H1 (cell line): ENCODE measurements around the gene NKIRAS2. TPM values are rescaled to one million over a fixed set of nuclear protein-coding genes. Genes with fewer than 3 reads are reported as not detected.

Experiments used
- CTCF ChIA-PET: fragments of 300-600 bp; sonication (Branson Sonifier 250); formaldehyde crosslinking; loops from one replicate; lab custom pipeline; 2021; ENCODE audit not compliant: partially characterized antibody; lab: Charles Lee
- POLR2A ChIA-PET: fragments of 300-600 bp; sonication (Branson Sonifier 250); formaldehyde crosslinking; loops from one replicate; lab custom pipeline; 2021; ENCODE audit warnings: inconsistent platforms; ENCODE audit not compliant: partially characterized antibody; lab: Charles Lee
- DNase-seq, 2 experiments: peaks; one replicate each; pipeline versions ENCODE4 v3.0.0 to v3.0.0-alpha.2; 2010 to 2022; ENCODE audit warnings: low spot score in 2 of 2, low read depth in 1 of 2, mixed read lengths in 1 of 2
- FAIRE-seq: peaks from 2 replicates; lab custom pipeline; 2011; peaks lifted over from hg19 to GRCh38; lab: Jason Lieb, UNC
- H2AFZ ChIP-seq: 2 replicates; pipeline ENCODE4 v1.8.1; 2012; ENCODE audit warnings: low read length, inconsistent platforms
- H2AK5ac ChIP-seq: 2 replicates; pipeline ENCODE4 v1.6.1; 2013; ENCODE audit warnings: low read depth, low read length
- H2BK120ac ChIP-seq: replicated peaks from 2 replicates; pipeline ENCODE3; 2013; ENCODE audit warnings: low read depth, low read length, inconsistent platforms
- H2BK12ac ChIP-seq: 2 replicates; pipeline ENCODE4 v1.6.1; 2013; ENCODE audit warnings: low read depth, low read length
- H2BK15ac ChIP-seq: 2 replicates; pipeline ENCODE4 v1.6.1; 2013; ENCODE audit warnings: low read length
- H2BK20ac ChIP-seq: 2 replicates; pipeline ENCODE4 v1.6.1; 2013; ENCODE audit warnings: low read length
- H2BK5ac ChIP-seq: 2 replicates; pipeline ENCODE4 v1.6.1; 2013; ENCODE audit warnings: low read depth, low read length
- H3K14ac ChIP-seq: 2 replicates; pipeline ENCODE4 v1.6.1; 2013; ENCODE audit warnings: inconsistent platforms; ENCODE audit not compliant: insufficient read length
- H3K18ac ChIP-seq: 2 replicates; pipeline ENCODE4 v1.6.1; 2013; ENCODE audit warnings: low read length; ENCODE audit errors: extremely low read depth
- H3K23ac ChIP-seq: 2 replicates; pipeline ENCODE4 v1.6.1; 2013; ENCODE audit warnings: inconsistent platforms; ENCODE audit not compliant: insufficient read length
- H3K23me2 ChIP-seq: 2 replicates; pipeline ENCODE4 v1.6.1; 2013; ENCODE audit warnings: low read depth, low read length
- H3K27ac ChIP-seq: 2 replicates; pipeline ENCODE4 v1.6.1; 2011; ENCODE audit warnings: low read depth, low read length, inconsistent platforms
- H3K27me3 ChIP-seq, 4 experiments: replicated peaks in 1 of 4; 1 replicate in 1 of 4; 2 replicates in 3 of 4; pipeline versions ENCODE4 v1.6.1 to v1.8.1; 2011 to 2013; ENCODE audit warnings: low read length in 3 of 4, mild to moderate bottlenecking in 3 of 4, inconsistent platforms in 2 of 4, mixed read lengths in 2 of 4, moderate library complexity in 1 of 4; ENCODE audit not compliant: control insufficient read depth in 3 of 4, insufficient read depth in 3 of 4; ENCODE audit errors: extremely low read depth in 1 of 4
- H3K36me3 ChIP-seq, 4 experiments: 2 replicates each; pipeline versions ENCODE4 v1.6.1 to v1.8.1; 2011 to 2013; ENCODE audit warnings: mild to moderate bottlenecking in 4 of 4, low read length in 3 of 4, moderate library complexity in 2 of 4, control low read depth in 1 of 4, inconsistent platforms in 1 of 4; ENCODE audit not compliant: insufficient read depth in 4 of 4, control insufficient read depth in 2 of 4
- H3K4ac ChIP-seq: replicated peaks from 2 replicates; pipeline ENCODE3; 2013; ENCODE audit warnings: low read length, low read depth, mixed read lengths, inconsistent platforms; ENCODE audit not compliant: insufficient read length
- H3K4me1 ChIP-seq, 4 experiments: replicated peaks in 1 of 4; 1 replicate in 1 of 4; 2 replicates in 3 of 4; pipeline versions ENCODE4 v1.6.1 to v1.8.1; 2011 to 2013; ENCODE audit warnings: low read length in 3 of 4, inconsistent platforms in 2 of 4, mixed read lengths in 1 of 4; ENCODE audit not compliant: insufficient read depth in 4 of 4, control insufficient read depth in 3 of 4
- H3K4me2 ChIP-seq, 2 experiments: 2 replicates each; pipeline versions ENCODE4 v1.6.1 to v1.8.1; 2011 to 2013; ENCODE audit warnings: low read depth in 2 of 2, low read length in 2 of 2, control low read depth in 1 of 2, inconsistent platforms in 1 of 2, mild to moderate bottlenecking in 1 of 2; ENCODE audit not compliant: insufficient read depth in 1 of 2
- H3K4me3 ChIP-seq, 4 experiments: fragments of 200-600, 300-600 bp in 1 of 4; sonication (generic), shearing (Covaris generic), sonication (Bioruptor Twin) in 1 of 4; 2 replicates each; pipeline versions ENCODE4 v1.5.1 to v1.8.1; 2011 to 2016; ENCODE audit warnings: low read length in 4 of 4, low read depth in 3 of 4, control low read depth in 2 of 4, inconsistent platforms in 2 of 4, mild to moderate bottlenecking in 2 of 4, mixed read lengths in 1 of 4, moderate library complexity in 1 of 4; ENCODE audit not compliant: insufficient read depth in 2 of 4; ENCODE audit errors: extremely low read depth in 1 of 4
- H3K56ac ChIP-seq: replicated peaks from 2 replicates; pipeline ENCODE3; 2013; ENCODE audit warnings: low read depth, mild to moderate bottlenecking, mixed read lengths, low read length, inconsistent platforms; ENCODE audit not compliant: insufficient read length
- H3K79me1 ChIP-seq: 2 replicates; pipeline ENCODE4 v1.6.1; 2013; ENCODE audit warnings: low read depth, low read length, control low read depth
- H3K79me2 ChIP-seq, 2 experiments: 2 replicates each; pipeline versions ENCODE4 v1.6.1 to v1.8.1; 2012 to 2013; ENCODE audit warnings: low read length in 2 of 2, mild to moderate bottlenecking in 2 of 2, inconsistent platforms in 1 of 2; ENCODE audit not compliant: insufficient read depth in 2 of 2, control insufficient read depth in 1 of 2
- H3K9ac ChIP-seq, 4 experiments: replicated peaks in 1 of 4; 1 replicate in 1 of 4; 2 replicates in 3 of 4; pipeline versions ENCODE4 v1.6.1 to v1.8.1; 2011 to 2013; ENCODE audit warnings: low read depth in 3 of 4, low read length in 3 of 4, control low read depth in 2 of 4, mild to moderate bottlenecking in 2 of 4, moderate library complexity in 2 of 4, inconsistent platforms in 1 of 4; ENCODE audit errors: extremely low read depth in 1 of 4
- H3K9me3 ChIP-seq, 2 experiments: 2 replicates each; pipeline versions ENCODE4 v1.6.1 to v1.8.1; 2012 to 2013; ENCODE audit warnings: mild to moderate bottlenecking in 2 of 2, moderate library complexity in 2 of 2, control low read depth in 1 of 2, inconsistent platforms in 1 of 2, low read depth in 1 of 2, low read length in 1 of 2, mixed read lengths in 1 of 2; ENCODE audit not compliant: insufficient read depth in 2 of 2
- H4K20me1 ChIP-seq, 2 experiments: replicated peaks in 1 of 2; 2 replicates each; pipeline versions ENCODE3 to v1.8.1; 2011 to 2013; ENCODE audit warnings: inconsistent platforms in 2 of 2, low read length in 2 of 2, mild to moderate bottlenecking in 1 of 2; ENCODE audit not compliant: insufficient read depth in 2 of 2, control insufficient read depth in 1 of 2
- H4K5ac ChIP-seq: 2 replicates; pipeline ENCODE4 v1.6.1; 2013; ENCODE audit warnings: low read length, low read depth, mixed read lengths, inconsistent platforms; ENCODE audit not compliant: insufficient read length
- H4K8ac ChIP-seq: 2 replicates; pipeline ENCODE4 v1.8.0; 2013; ENCODE audit warnings: mild to moderate bottlenecking, moderate library complexity, low read length, inconsistent platforms; ENCODE audit not compliant: insufficient read depth; ENCODE audit errors: extremely low read depth
- H4K91ac ChIP-seq: replicated peaks from 2 replicates; pipeline ENCODE3; 2013; ENCODE audit warnings: low read length, mixed read lengths, inconsistent platforms; ENCODE audit not compliant: insufficient read length
- BACH1 ChIP-seq: IDR thresholded peaks from 2 replicates; pipeline ENCODE4 v1.6.1; 2012; ENCODE audit warnings: low read length, improper control_type of control experiment
- BRCA1 ChIP-seq: IDR thresholded peaks from 2 replicates; pipeline ENCODE4 v1.6.1; 2012; ENCODE audit warnings: low read depth, low read length, improper control_type of control experiment
- CBX5 ChIP-seq: fragments of 300-800, 300-1000 bp; sonication (generic); IDR thresholded peaks from 2 replicates; pipeline ENCODE4 v1.7.1; 2016; ENCODE audit warnings: antibody characterized with exemption, low read length, low read depth
- FOSL1 ChIP-seq: IDR thresholded peaks from 2 replicates; pipeline ENCODE4 v1.6.1; 2011; ENCODE audit warnings: mild to moderate bottlenecking, low read depth, low read length, moderate library complexity; ENCODE audit not compliant: insufficient read depth
- JUN ChIP-seq: IDR thresholded peaks from 2 replicates; pipeline ENCODE4 v1.6.1; 2011; ENCODE audit warnings: low read depth, mild to moderate bottlenecking, improper control_type of control experiment, low read length
- KDM1A ChIP-seq: fragments of 200-600, 300-600 bp; sonication (generic); IDR thresholded peaks from 2 replicates; pipeline ENCODE4 v1.7.1; 2016; ENCODE audit warnings: mild to moderate bottlenecking, low read length, borderline replicate concordance
- MAFK ChIP-seq: IDR thresholded peaks from 2 replicates; pipeline ENCODE4 v1.6.1; 2012; ENCODE audit warnings: low read depth, mild to moderate bottlenecking, improper control_type of control experiment, low read length
- NRF1 ChIP-seq: IDR thresholded peaks from 2 replicates; pipeline ENCODE4 v1.6.1; 2011; ENCODE audit warnings: mild to moderate bottlenecking, low read depth, low read length, improper control_type of control experiment
- PHF8 ChIP-seq: fragments of 200-600 bp; sonication (generic); conservative IDR thresholded peaks from 2 replicates; pipeline ENCODE4 v1.7.1; 2012; ENCODE audit warnings: low read depth, mild to moderate bottlenecking, inconsistent platforms, low read length, moderate library complexity
- SP2 ChIP-seq: IDR thresholded peaks from 2 replicates; pipeline ENCODE4 v1.6.1; 2012; ENCODE audit warnings: mild to moderate bottlenecking, low read length, inconsistent platforms
- SP4 ChIP-seq: IDR thresholded peaks from 2 replicates; pipeline ENCODE4 v1.6.1; 2012; ENCODE audit warnings: low read length, inconsistent platforms
- TBP ChIP-seq: IDR thresholded peaks from 2 replicates; pipeline ENCODE4 v1.6.1; 2011; ENCODE audit warnings: low read depth, low read length, improper control_type of control experiment
- ZNF274 ChIP-seq: IDR thresholded peaks from 2 replicates; pipeline ENCODE4 v1.7.0; 2012; ENCODE audit warnings: low read length, borderline replicate concordance; ENCODE audit errors: extremely low read depth
- WGBS, 2 experiments: shearing (Covaris generic) in 1 of 2; methylation state at CpG; one replicate each; pipeline versions ENCODE4 v1.1.6 to v1.1.7; 2013 to 2015; ENCODE audit warnings: low lambda C conversion rate in 2 of 2, mixed read lengths in 2 of 2, inconsistent platforms in 1 of 2, low coverage in 1 of 2, missing lambda C conversion rate in 1 of 2; ENCODE audit not compliant: insufficient replicate concordance in 2 of 2, insufficient coverage in 1 of 2, insufficient read length in 1 of 2; ENCODE audit errors: extremely low coverage in 1 of 2, missing lambda C conversion rate in 1 of 2; 5-methylcytosine and 5-hydroxymethylcytosine counted together
- polyA plus RNA-seq, 7 experiments: library from polyadenylated mRNA; depleted of rRNA in 3 of 7; stranded (reverse) in 5 of 7; unstranded in 2 of 7; fragments of >200 nt in 5 of 7; fragments of 200-250 nt in 2 of 7; gene quantifications; 1 replicate in 5 of 7; 2 replicates in 1 of 7; 4 replicates in 1 of 7; pipeline versions ENCODE4 v1.2.1 to v1.2.3, GENCODE V29; 2011 to 2013; ENCODE audit warnings: missing spikeins in 2 of 7, mixed read lengths in 2 of 7
- total RNA-seq: library from RNA; stranded (reverse); fragmentation: NEBNext Ultra II Directional; extraction: Animal tissue kit (Norgen Biotek cat#: 25700); gene quantifications from 2 replicates; pipeline ENCODE4 v1.2.1, GENCODE V29; 2021

The NKIRAS2 gene
- total and polyA plus RNA-seq, 2 of the 8 experiments (the other 6 are each of a cell fraction or from before 2014, with no cell fraction given) = 34.5 to 51.1 TPM

GRCh38 chr17:42050393-42051012 lies 30.6 kb downstream of the NKIRAS2 start, which contains the start of gene C17orf113:
Gene C17orf113 (minus strand): TSS chr17:42050601. CDS start chr17:42043376, 7,225 bp downstream.
- FAIRE-seq = no peak
- POLR2A ChIA-PET = interaction anchor here (1.1 to 1.8 kb wide), 4 partner anchors 10 to 48 kb away, joined by 4 to 5 read pairs (median 4); partner anchors contain the start of genes DNAJC7 and ZNF385C
- H3K9ac ChIP-seq = peak within 1 kb of the TSS in 1 of 4 experiments; percentile 22; a peak in 2 of 7 replicates
- TF ChIP-seq BRCA1 (no peak), PHF8 (no peak), SP4 (no peak), MAFK (no peak), CBX5 (no peak), TBP (peak; percentile 47; the same call in 1 of the 2 replicates), KDM1A (no peak), FOSL1 (no peak), NRF1 (no peak), JUN (no peak), ZNF274 (no peak), SP2 (peak; percentile 22; the same call in 1 of the 2 replicates), BACH1 (no peak)

More at GRCh38 chr17:42050393-42051012, 30.6 kb downstream of the NKIRAS2 start, which contains the start of gene C17orf113:
- peak within 1 kb of the TSS; percentile 29 for H3K4ac ChIP-seq
- H3K36me3 ChIP-seq = no peaks in the 10 kb centered on the region
- H3K4me2 ChIP-seq = peak within 1 kb of the TSS; percentile 65 to 96
- H2BK5ac ChIP-seq = peak within 1 kb of the TSS; percentile 83; the same call in 1 of the 2 replicates
- H3K79me2 ChIP-seq = no peaks in the 10 kb centered on the region
- peak within 1 kb of the TSS; percentile 11 for H3K56ac ChIP-seq
- H3K27me3 ChIP-seq = peaks cover 0 to 4% (median 1%) of the 10 kb centered on the region in 4 experiments; a peak in 3 of 7 replicates
- 0 out of 2 replicates have a peak within 1 kb of the TSS, but pooled peaks have one; percentile 73 for H2BK20ac ChIP-seq
- H4K8ac ChIP-seq = peak within 1 kb of the TSS; percentile 35
- H4K5ac ChIP-seq = peak within 1 kb of the TSS; percentile 21
- H3K4me3 ChIP-seq = peak within 1 kb of the TSS; percentile 40 to 73 (median 62)
- H3K18ac ChIP-seq = peak within 1 kb of the TSS; percentile 51; the same call in 1 of the 2 replicates
- H3K9me3 ChIP-seq = no peaks in the 10 kb centered on the region
- H2AK5ac ChIP-seq = no peak within 1 kb of the TSS
- H4K91ac ChIP-seq = peak within 1 kb of the TSS; percentile 86
- CTCF ChIA-PET = interaction anchor here (0.9 to 38.8 kb wide), 20 partner anchors 9 to 92 kb away, joined by 3 to 1084 read pairs (median 5); partner anchors contain the start of genes DHX58, HSPB9, KAT2A and NKIRAS2
- peaks cover 8% of the 10 kb centered on the region; the same call in 1 of the 2 replicates for H3K23me2 ChIP-seq
- H2AFZ ChIP-seq = peak within 1 kb of the TSS; percentile 81; the same call in 1 of the 2 replicates
- no peak within 1 kb of the TSS for H3K23ac ChIP-seq
- no peaks in the 10 kb centered on the region for H4K20me1 ChIP-seq
- 2% methylated on average over 45 of the region's 65 CpGs; no CpG with 5 or more reads in 1 of the 2 experiments for WGBS, 2 experiments
- DNase-seq = peak in 1 of 2 experiments; percentile 76
- peak within 1 kb of the TSS; percentile 27; the same call in 1 of the 2 replicates for H2BK12ac ChIP-seq
- no peaks in the 10 kb centered on the region for H3K79me1 ChIP-seq
- H3K14ac ChIP-seq = no peak within 1 kb of the TSS
- no peak within 1 kb of the TSS for H3K27ac ChIP-seq
- peaks cover 0 to 23% (median 12%) of the 10 kb centered on the region in 4 experiments; a peak in 6 of 7 replicates for H3K4me1 ChIP-seq
- 0 out of 2 replicates have a peak within 1 kb of the TSS, but pooled peaks have one; percentile 21 for H2BK15ac ChIP-seq
- H2BK120ac ChIP-seq = no peak within 1 kb of the TSS
